ENCODE data around the gene PROM1.

- TF ChIP-seq CTCF (IDR thresholded peaks at IDR 0.05) (no peak), POLR2A (IDR thresholded peaks at IDR 0.05) (no peak)
Measured at GRCh38 chr4:15928883-15929282, 154.9 kb downstream of the PROM1 start.
